Neural cell (in vitro differentiated cells): ENCODE measurements around the gene NIM1K. TPM values are rescaled to one million over a fixed set of nuclear protein-coding genes. Genes with fewer than 3 reads are reported as not detected.
"Not testable (repeated sequence)": the region's sequence is repeated elsewhere in the genome, so short reads cannot be mapped to it uniquely, and the experiment has no call there.

Source experiments
- H2AFZ ChIP-seq: fragments of 200-600, 300-800 bp; sonication (generic), shearing (Covaris generic); 2 replicates; pipeline ENCODE4 v1.6.0; 2014; ENCODE audit warnings: low read depth, mild to moderate bottlenecking, antibody characterized with exemption, low read length, moderate library complexity
- H3F3A ChIP-seq: fragments of 200-600 bp; shearing (Covaris generic); 2 replicates; pipeline ENCODE4 v1.6.1; 2016; ENCODE audit warnings: mild to moderate bottlenecking, moderate library complexity, mixed read lengths, antibody characterized with exemption, low read length; ENCODE audit not compliant: insufficient read depth, poor library complexity, severe bottlenecking
- H3K27ac ChIP-seq: fragments of 200-600, 300-800 bp; sonication (generic), shearing (Covaris generic); 2 replicates; pipeline ENCODE4 v1.5.1; 2014; ENCODE audit warnings: mild to moderate bottlenecking, low read length, moderate library complexity
- H3K27me3 ChIP-seq: fragments of 300-800, 200-600 bp; sonication (generic), shearing (Covaris generic); 2 replicates; pipeline ENCODE4 v1.6.0; 2014; ENCODE audit warnings: mild to moderate bottlenecking, low read depth, low read length, moderate library complexity; ENCODE audit not compliant: insufficient read depth
- H3K36me3 ChIP-seq: fragments of 300-800, 200-600 bp; sonication (generic), shearing (Covaris generic); 2 replicates; pipeline ENCODE4 v1.5.1; 2014; ENCODE audit warnings: mild to moderate bottlenecking, antibody characterized with exemption, low read length, moderate library complexity; ENCODE audit not compliant: insufficient read depth
- H3K4me2 ChIP-seq: fragments of 300-800, 200-600 bp; sonication (generic), shearing (Covaris generic); 2 replicates; pipeline ENCODE4 v1.6.0; 2014; ENCODE audit warnings: mild to moderate bottlenecking, low read length
- H3K4me3 ChIP-seq: fragments of 300-800, 200-600 bp; sonication (generic), shearing (Covaris generic); 2 replicates; pipeline ENCODE4 v1.5.1; 2014; ENCODE audit warnings: mild to moderate bottlenecking, low read length, moderate library complexity
- H3K79me2 ChIP-seq: fragments of 200-600 bp; shearing (Covaris generic); replicated peaks from 2 replicates; pipeline ENCODE4 v1.6.0; 2014; ENCODE audit warnings: mild to moderate bottlenecking, low read length, moderate library complexity; ENCODE audit not compliant: insufficient read depth
- H3K9ac ChIP-seq: fragments of 300-800, 200-600 bp; sonication (generic), shearing (Covaris generic); 2 replicates; pipeline ENCODE4 v1.6.1; 2016; ENCODE audit warnings: mild to moderate bottlenecking, low read length, mixed read lengths
- H3K9me2 ChIP-seq: fragments of 200-600 bp; shearing (Covaris generic); 2 replicates; pipeline ENCODE4 v1.6.1; 2016; ENCODE audit warnings: mild to moderate bottlenecking, low read length, mixed read lengths; ENCODE audit not compliant: insufficient read depth
- H3K9me3 ChIP-seq: fragments of 200-600, 300-800 bp; sonication (generic), shearing (Covaris generic); 2 replicates; pipeline ENCODE4 v1.6.1; 2016; ENCODE audit warnings: mild to moderate bottlenecking, mixed run types, low read length, moderate library complexity, mixed read lengths
- H4K20me1 ChIP-seq: fragments of 200-600 bp; shearing (Covaris generic); 2 replicates; pipeline ENCODE4 v1.6.1; 2016; ENCODE audit warnings: mild to moderate bottlenecking, mixed run types; ENCODE audit not compliant: insufficient read depth
- CTCF ChIP-seq: fragments of 450-650 bp; IDR thresholded peaks from 2 replicates; pipeline ENCODE4 v1.5.1; 2014; ENCODE audit warnings: antibody characterized with exemption, mild to moderate bottlenecking, moderate library complexity; ENCODE audit not compliant: poor library complexity, severe bottlenecking
- EP300 ChIP-seq: fragments of 450-650 bp; conservative IDR thresholded peaks from 2 replicates; pipeline ENCODE4 v1.6.1; 2014; ENCODE audit warnings: antibody characterized with exemption, mild to moderate bottlenecking, moderate library complexity; ENCODE audit not compliant: poor library complexity, severe bottlenecking
- EZH2 ChIP-seq: fragments of 200-600, 300-800 bp; shearing (Covaris generic), sonication (generic); IDR thresholded peaks from 2 replicates; pipeline ENCODE4 v1.6.1; 2014; ENCODE audit warnings: antibody characterized with exemption, low read length, borderline replicate concordance, mild to moderate bottlenecking; ENCODE audit not compliant: insufficient read depth, poor library complexity, severe bottlenecking
- MXI1 ChIP-seq: fragments of 450-650 bp; conservative IDR thresholded peaks from 2 replicates; pipeline ENCODE4 v1.6.1; 2014; ENCODE audit warnings: antibody characterized with exemption, mild to moderate bottlenecking; ENCODE audit not compliant: poor library complexity, severe bottlenecking
- POLR2AphosphoS5 ChIP-seq: IDR thresholded peaks from 2 replicates; pipeline ENCODE4 v1.6.1; 2012
- RAD21 ChIP-seq: fragments of 450-650 bp; conservative IDR thresholded peaks from 2 replicates; pipeline ENCODE4 v1.6.1; 2014; ENCODE audit warnings: antibody characterized with exemption, mild to moderate bottlenecking, moderate library complexity
- REST ChIP-seq: IDR thresholded peaks from 2 replicates; pipeline ENCODE4 v1.6.1; 2012; ENCODE audit warnings: borderline replicate concordance
- SMC3 ChIP-seq: fragments of 450-650 bp; conservative IDR thresholded peaks from 2 replicates; pipeline ENCODE4 v1.6.1; 2014; ENCODE audit warnings: antibody characterized with exemption, mild to moderate bottlenecking, moderate library complexity; ENCODE audit not compliant: poor library complexity
- TAF1 ChIP-seq: IDR thresholded peaks from 2 replicates; pipeline ENCODE4 v1.6.1; 2012; ENCODE audit warnings: low read depth
- polyA plus RNA-seq: library from polyadenylated mRNA; depleted of rRNA; stranded (reverse); fragments of >200 nt; gene quantifications from 2 replicates; pipeline ENCODE4 v1.2.3, GENCODE V29; 2014

The NIM1K gene
- polyA plus RNA-seq, 1 donor from 2014 or later: 4.4 TPM

GRCh38 chr5:43179836-43180235, 12.2 kb upstream of the NIM1K start:
- Histone ChIP-seq H3K4me3 (no peak overlapping the region), H3K4me2 (no peak overlapping the region), H3K9ac (no peak overlapping the region), H3K36me3 (no peaks in the 10 kb centered on the region), H3K9me2 (no peaks in the 10 kb centered on the region), H3F3A (no peaks in the 10 kb centered on the region), H4K20me1 (no peaks in the 10 kb centered on the region), H3K27me3 (no peaks in the 10 kb centered on the region), H3K9me3 (no peaks in the 10 kb centered on the region), H3K27ac (no peak overlapping the region), H3K79me2 (no peaks in the 10 kb centered on the region), H2AFZ (no peak overlapping the region)
- TF ChIP-seq EZH2: no peak
- TF ChIP-seq REST: no peak
- no peak for TF ChIP-seq RAD21
- no peak for TF ChIP-seq SMC3
- TF ChIP-seq MXI1: no peak
- no peak for TF ChIP-seq TAF1
- no peak for TF ChIP-seq EP300
- TF ChIP-seq CTCF: no peak
- no peak for TF ChIP-seq POLR2AphosphoS5

- Histone ChIP-seq H3K4me2 (no peak overlapping the region), H3K27ac (no peak overlapping the region), H3K9me2 (no peaks in the 10 kb centered on the region), H3K27me3 (no peaks in the 10 kb centered on the region), H3K9ac (no peak overlapping the region), H3K79me2 (no peaks in the 10 kb centered on the region), H4K20me1 (no peaks in the 10 kb centered on the region), H3K9me3 (no peaks in the 10 kb centered on the region), H3K36me3 (no peaks in the 10 kb centered on the region), H3K4me3 (no peak overlapping the region), H3F3A (no peaks in the 10 kb centered on the region), H2AFZ (no peak overlapping the region)
- no peak for TF ChIP-seq SMC3
- TF ChIP-seq CTCF: no peak
- TF ChIP-seq REST: no peak
- TF ChIP-seq MXI1: no peak
- no peak for TF ChIP-seq RAD21
- TF ChIP-seq TAF1: no peak
- no peak for TF ChIP-seq POLR2AphosphoS5
- no peak for TF ChIP-seq EZH2
- no peak for TF ChIP-seq EP300
These were observed 9.6 kb upstream of the NIM1K start for GRCh38 chr5:43182421-43182820.

- not testable (repeated sequence) for H3F3A ChIP-seq, H3K9me3 ChIP-seq, H3K27ac ChIP-seq, H3K4me3 ChIP-seq, H3K4me2 ChIP-seq, H3K9me2 ChIP-seq, H3K27me3 ChIP-seq, H3K79me2 ChIP-seq, H4K20me1 ChIP-seq, H3K9ac ChIP-seq, H2AFZ ChIP-seq, H3K36me3 ChIP-seq
These were observed 8.9 kb upstream of the NIM1K start for GRCh38 chr5:43183101-43183500.
